GM18519 (cell line): ENCODE data around the gene PTP4A2.
"Not testable (repeated sequence)": the region's sequence is repeated elsewhere in the genome, so short reads cannot be mapped to it uniquely, and the experiment has no call there.

Experiments
- ATAC-seq: cut with Tn5 transposase; IDR thresholded peaks from one replicate; pipeline ENCODE4 v1.9.1; 2021; ENCODE audit warnings: mild to moderate bottlenecking, moderate library complexity; ENCODE audit not compliant: unreplicated experiment, low FRiP score

PTP4A2 gene

GRCh38 chr1:31895474-31896198 is 42.5 kb downstream of the PTP4A2 start:
- ATAC-seq = not testable (repeated sequence)

GRCh38 chr1:31891280-31891679 is 46.9 kb downstream of the PTP4A2 start:
- no peak for ATAC-seq

GRCh38 chr1:31888291-31888690 is 49.9 kb downstream of the PTP4A2 start:
- no peak for ATAC-seq

- no peak for ATAC-seq
These were observed 51.3 kb downstream of the PTP4A2 start for GRCh38 chr1:31886866-31887265.

- no peak for ATAC-seq
These were observed 52.3 kb downstream of the PTP4A2 start for GRCh38 chr1:31885851-31886250.

GRCh38 chr1:31883357-31883942 is 54.7 kb downstream of the PTP4A2 start:
- ATAC-seq = no peak

- no peak for ATAC-seq
These were observed 56.5 kb downstream of the PTP4A2 start for GRCh38 chr1:31881688-31882000.

GRCh38 chr1:31880957-31881687 is 57.0 kb downstream of the PTP4A2 start:
- ATAC-seq = no peak

GRCh38 chr1:31879981-31880608 is 58.1 kb downstream of the PTP4A2 start:
- no peak for ATAC-seq

- no peak for ATAC-seq
These were observed 60.1 kb downstream of the PTP4A2 start for GRCh38 chr1:31878058-31878457.

GRCh38 chr1:31877544-31877943 is 60.6 kb downstream of the PTP4A2 start:
- no peak for ATAC-seq

- no peak for ATAC-seq
These were observed 62.4 kb downstream of the PTP4A2 start for GRCh38 chr1:31875636-31876236.

GRCh38 chr1:31874942-31875341 is 63.2 kb downstream of the PTP4A2 start:
- no peak for ATAC-seq

- ATAC-seq = no peak
These were observed 65.2 kb downstream of the PTP4A2 start for GRCh38 chr1:31872658-31873636.

- no peak for ATAC-seq
These were observed 66.5 kb downstream of the PTP4A2 start for GRCh38 chr1:31871703-31872102.

- no peak for ATAC-seq
These were observed 68.0 kb downstream of the PTP4A2 start for GRCh38 chr1:31870086-31870736.

GRCh38 chr1:31869449-31869848 is 68.7 kb downstream of the PTP4A2 start:
- no peak for ATAC-seq

GRCh38 chr1:31868862-31869261 is 69.3 kb downstream of the PTP4A2 start:
- no peak for ATAC-seq

- no peak for ATAC-seq
These were observed 70.6 kb downstream of the PTP4A2 start for GRCh38 chr1:31867546-31867945.
